Activated B cell treated with CpG ODN at 0.5 μM for 24 hours (primary cell): Measurements from ENCODE around the gene PALD1. TPM values are rescaled to one million over a fixed set of nuclear protein-coding genes. Genes with fewer than 3 reads are reported as not detected.

Experiments used
- ATAC-seq: fragments of 200-7000 bp; cut with Tn5 transposase; one replicate; pipeline ENCODE4 v1.10.0; 2021; ENCODE audit warnings: low read depth, mild to moderate bottlenecking, moderate library complexity
- CTCF ChIA-PET: fragments of 350-600 bp; sonication (Branson Sonifier 250); formaldehyde crosslinking; loops from one replicate; lab custom pipeline; 2021; ENCODE audit warnings: antibody characterized with exemption; lab: Charles Lee
- POLR2A ChIA-PET: fragments of 350-600 bp; sonication (Branson Sonifier 250); formaldehyde crosslinking; loops from one replicate; lab custom pipeline; 2021; ENCODE audit warnings: antibody characterized with exemption; lab: Charles Lee
- DNase-seq: peaks from one replicate; pipeline ENCODE4 v3.0.0; 2022
- H3K27ac Mint-ChIP-seq: one replicate; pipeline ENCODE4 v1.8.0; 2020; ENCODE audit warnings: mixed read lengths
- H3K27me3 Mint-ChIP-seq: one replicate; pipeline ENCODE4 v1.8.0; 2021; ENCODE audit warnings: mixed read lengths
- H3K36me3 Mint-ChIP-seq: one replicate; pipeline ENCODE4 v1.8.0; 2021; ENCODE audit warnings: low read depth, mixed read lengths
- H3K4me1 Mint-ChIP-seq: one replicate; pipeline ENCODE4 v1.8.0; 2021; ENCODE audit warnings: mixed read lengths
- H3K4me3 Mint-ChIP-seq: one replicate; pipeline ENCODE4 v1.8.0; 2020; ENCODE audit warnings: mild to moderate bottlenecking, mixed read lengths
- H3K9me3 Mint-ChIP-seq: one replicate; pipeline ENCODE4 v1.8.0; 2020; ENCODE audit warnings: mixed read lengths
- CTCF ChIP-seq: fragments of 200-600 bp; IDR thresholded peaks from one replicate; pipeline ENCODE4 v1.8.0; 2022; ENCODE audit warnings: antibody characterized with exemption, mild to moderate bottlenecking
- intact Hi-C: fragments of 100-400 bp; cut with micrococcal nuclease; formaldehyde crosslinking; loops from one replicate; pipeline ENCODE4 v1.15.1; 2024
- total RNA-seq: library from RNA; stranded (reverse); gene quantifications from 2 replicates; pipeline ENCODE4 v1.2.3, GENCODE V29; 2022

Gene PALD1
- total RNA-seq, 1 donor from 2014 or later = 3.3 TPM

DNA sequence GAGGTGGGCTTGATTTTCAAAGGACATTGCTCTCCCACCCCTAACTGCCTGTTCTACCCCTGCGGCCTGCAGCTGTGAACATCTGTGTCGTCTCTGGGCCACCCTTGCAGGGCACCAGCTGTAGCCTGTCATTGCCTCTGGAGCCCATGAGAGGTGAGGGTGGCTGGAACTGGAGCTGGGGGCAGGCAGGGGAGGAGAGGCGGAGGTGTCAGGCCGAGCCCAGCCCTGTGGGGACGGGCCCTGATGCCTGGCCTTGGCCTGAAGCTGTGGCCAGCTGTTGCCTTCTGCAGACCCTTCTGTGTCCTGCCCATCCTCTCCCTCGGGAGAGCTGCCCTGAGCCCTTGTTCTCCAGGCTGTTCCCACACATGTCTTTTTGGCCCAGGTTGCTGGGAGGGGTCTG, 44.5 kb downstream of the PALD1 start:
- H3K27ac Mint-ChIP-seq = no peak overlapping the region
- TF ChIP-seq CTCF = no peak

DNA sequence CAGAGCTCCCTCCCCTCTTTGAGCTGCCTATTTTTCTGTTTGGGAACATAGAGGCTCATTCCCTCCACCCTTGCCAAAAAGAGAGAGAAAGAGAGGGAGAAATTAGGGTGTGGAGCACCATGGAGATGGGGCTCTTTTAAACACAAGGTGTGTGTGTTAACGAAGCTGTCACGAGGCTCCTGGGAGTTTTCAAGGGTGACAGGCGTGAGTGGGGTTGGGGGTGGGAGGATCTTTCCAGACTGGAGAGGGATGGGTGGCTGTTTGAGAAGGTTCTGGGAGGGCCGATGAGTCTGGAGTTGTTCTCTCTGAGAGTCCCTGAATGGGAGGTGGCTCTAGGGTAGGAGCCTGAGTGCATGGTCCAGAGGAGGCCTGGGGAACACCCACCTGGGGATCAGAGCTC, 45.0 kb downstream of the PALD1 start:
- CTCF ChIA-PET = no interaction called here
- intact Hi-C loops = no loop called here

More for the DNA sequence above, 44.5 kb downstream of the PALD1 start:
- Mint-ChIP-seq H3K9me3 (no peaks in the 10 kb centered on the region), H3K27me3 (no peaks in the 10 kb centered on the region), H3K4me1 (no peaks in the 10 kb centered on the region), H3K4me3 (no peak overlapping the region), H3K36me3 (peaks cover 2% of the 10 kb centered on the region)
- intact Hi-C loops = no loop called here
- ATAC-seq = no peak
- ChIA-PET CTCF (no interaction called here), POLR2A (interaction anchor here (1.6 kb wide), 1 partner anchor 9 kb away, joined by 4 read pairs; no protein-coding TSS in a partner anchor)
- DNase-seq = no peak

GRCh38 chr10:70528314-70528713, 49.7 kb downstream of the PALD1 start:
- no peak for TF ChIP-seq CTCF
- DNase-seq (no peak), ATAC-seq (no peak)
- H3K36me3 Mint-ChIP-seq = peaks cover 4% of the 10 kb centered on the region
- no peaks in the 10 kb centered on the region for H3K4me1 Mint-ChIP-seq
- H3K27me3 Mint-ChIP-seq = no peaks in the 10 kb centered on the region
- no peak overlapping the region for H3K27ac Mint-ChIP-seq
- ChIA-PET POLR2A (interaction anchor here (0.6 kb wide), 1 partner anchor 359 kb away, joined by 3 read pairs; no protein-coding TSS in a partner anchor), CTCF (interaction anchor here (1.2 to 1.5 kb wide), 3 partner anchors 10 to 67 kb away, joined by 3 to 5 read pairs (median 4); no protein-coding TSS in a partner anchor)
- intact Hi-C loops = no loop called here
- no peak overlapping the region for H3K4me3 Mint-ChIP-seq
- H3K9me3 Mint-ChIP-seq = no peaks in the 10 kb centered on the region

More for the DNA sequence above, 45.0 kb downstream of the PALD1 start:
- H3K36me3 Mint-ChIP-seq = peaks cover 2% of the 10 kb centered on the region
- no peaks in the 10 kb centered on the region for H3K27me3 Mint-ChIP-seq
- POLR2A ChIA-PET = interaction anchor here (1.6 kb wide), 1 partner anchor 10 kb away, joined by 4 read pairs; no protein-coding TSS in a partner anchor
- TF ChIP-seq CTCF = no peak
- ATAC-seq (no peak), DNase-seq (no peak)
- H3K27ac Mint-ChIP-seq = no peak overlapping the region
- no peaks in the 10 kb centered on the region for H3K4me1 Mint-ChIP-seq
- no peaks in the 10 kb centered on the region for H3K9me3 Mint-ChIP-seq
- H3K4me3 Mint-ChIP-seq = no peak overlapping the region

DNA sequence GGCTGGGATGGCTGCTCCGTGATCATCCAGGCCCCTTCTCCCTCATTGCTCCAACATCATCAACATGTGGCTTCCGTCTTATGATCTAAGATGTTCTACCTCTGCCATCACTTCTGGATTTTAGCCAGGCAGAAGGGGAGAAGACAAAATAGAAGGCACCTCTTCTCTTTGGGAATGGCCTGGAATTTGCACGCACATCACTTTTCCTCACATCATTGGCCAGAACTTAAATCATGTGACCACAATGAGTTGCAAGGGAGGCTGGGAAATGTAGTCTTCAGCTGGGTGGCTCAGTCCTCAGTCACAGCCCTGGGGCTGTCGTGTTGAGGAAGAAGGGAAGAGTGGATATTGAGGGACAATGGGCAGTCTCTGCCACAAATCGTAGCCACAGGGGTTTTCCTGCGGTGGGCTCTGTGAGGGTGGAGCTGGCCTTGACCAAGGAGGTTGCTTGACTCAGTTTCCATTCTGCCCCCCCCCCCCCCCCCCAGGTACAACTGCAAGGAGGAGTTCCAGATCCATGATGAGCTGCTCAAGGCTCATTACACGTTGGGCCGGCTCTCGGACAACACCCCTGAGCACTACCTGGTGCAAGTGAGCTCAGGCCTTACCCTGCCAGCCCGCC, 50.3 kb downstream of the PALD1 start:
- Mint-ChIP-seq H3K9me3 (no peaks in the 10 kb centered on the region), H3K27me3 (no peaks in the 10 kb centered on the region), H3K27ac (no peak overlapping the region), H3K4me1 (no peaks in the 10 kb centered on the region), H3K36me3 (peaks cover 4% of the 10 kb centered on the region), H3K4me3 (no peak overlapping the region)
- DNase-seq (no peak), ATAC-seq (no peak)
- ChIA-PET CTCF (interaction anchor here (1.2 to 1.5 kb wide), 3 partner anchors 10 to 68 kb away, joined by 3 to 5 read pairs (median 4); no protein-coding TSS in a partner anchor), POLR2A (interaction anchor here (0.6 kb wide), 1 partner anchor 359 kb away, joined by 3 read pairs; no protein-coding TSS in a partner anchor)
- intact Hi-C loops = no loop called here
- TF ChIP-seq CTCF = no peak

DNA sequence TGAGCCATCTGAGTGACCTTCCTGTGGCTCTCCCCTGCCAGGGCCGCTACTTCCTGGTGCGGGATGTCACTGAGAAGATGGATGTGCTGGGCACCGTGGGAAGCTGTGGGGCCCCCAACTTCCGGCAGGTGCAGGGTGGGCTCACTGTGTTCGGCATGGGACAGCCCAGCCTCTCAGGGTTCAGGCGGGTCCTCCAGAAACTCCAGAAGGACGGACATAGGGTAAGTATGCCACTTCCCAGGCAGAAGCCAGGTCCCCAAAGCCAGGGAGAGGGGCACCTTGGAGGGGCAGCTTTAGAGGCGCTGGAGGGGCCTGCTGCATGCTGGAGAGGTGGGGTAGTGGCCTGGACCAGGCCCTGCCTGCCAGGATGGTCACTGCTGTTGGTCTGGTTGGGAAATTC, 51.3 kb downstream of the PALD1 start:
- CTCF ChIA-PET = no interaction called here
- no peaks in the 10 kb centered on the region for H3K27me3 Mint-ChIP-seq
- H3K9me3 Mint-ChIP-seq = no peaks in the 10 kb centered on the region
- no peak for TF ChIP-seq CTCF
- DNase-seq (no peak), ATAC-seq (no peak)
- peaks cover 4% of the 10 kb centered on the region for H3K36me3 Mint-ChIP-seq
- intact Hi-C loops = no loop called here
- no peak overlapping the region for H3K4me3 Mint-ChIP-seq
- POLR2A ChIA-PET = no interaction called here
- no peaks in the 10 kb centered on the region for H3K4me1 Mint-ChIP-seq
- no peak overlapping the region for H3K27ac Mint-ChIP-seq
